A673 (cell line): ENCODE results near the gene NINJ1.

Experiments
- CTCF ChIP-seq: fragments of 300-800, 200-600 bp; sonication (generic); conservative IDR thresholded peaks from 2 replicates; pipeline ENCODE4 v1.5.1; 2017; ENCODE audit warnings: low read depth, mild to moderate bottlenecking, antibody characterized with exemption, low read length, moderate library complexity, mixed read lengths
- EZH2 ChIP-seq: fragments of 200-600 bp; sonication (generic); IDR thresholded peaks from 2 replicates; pipeline ENCODE4 v1.6.1; 2017; ENCODE audit warnings: borderline replicate concordance, low read depth, mild to moderate bottlenecking, mixed read lengths, antibody characterized with exemption, low read length; ENCODE audit not compliant: poor library complexity, severe bottlenecking

GRCh38 chr9:93182572-93182971 lies 48.5 kb upstream of the NINJ1 start:
- TF ChIP-seq CTCF (no peak), EZH2 (no peak)
